Measurements from ENCODE around the gene SERINC2.

DNA sequence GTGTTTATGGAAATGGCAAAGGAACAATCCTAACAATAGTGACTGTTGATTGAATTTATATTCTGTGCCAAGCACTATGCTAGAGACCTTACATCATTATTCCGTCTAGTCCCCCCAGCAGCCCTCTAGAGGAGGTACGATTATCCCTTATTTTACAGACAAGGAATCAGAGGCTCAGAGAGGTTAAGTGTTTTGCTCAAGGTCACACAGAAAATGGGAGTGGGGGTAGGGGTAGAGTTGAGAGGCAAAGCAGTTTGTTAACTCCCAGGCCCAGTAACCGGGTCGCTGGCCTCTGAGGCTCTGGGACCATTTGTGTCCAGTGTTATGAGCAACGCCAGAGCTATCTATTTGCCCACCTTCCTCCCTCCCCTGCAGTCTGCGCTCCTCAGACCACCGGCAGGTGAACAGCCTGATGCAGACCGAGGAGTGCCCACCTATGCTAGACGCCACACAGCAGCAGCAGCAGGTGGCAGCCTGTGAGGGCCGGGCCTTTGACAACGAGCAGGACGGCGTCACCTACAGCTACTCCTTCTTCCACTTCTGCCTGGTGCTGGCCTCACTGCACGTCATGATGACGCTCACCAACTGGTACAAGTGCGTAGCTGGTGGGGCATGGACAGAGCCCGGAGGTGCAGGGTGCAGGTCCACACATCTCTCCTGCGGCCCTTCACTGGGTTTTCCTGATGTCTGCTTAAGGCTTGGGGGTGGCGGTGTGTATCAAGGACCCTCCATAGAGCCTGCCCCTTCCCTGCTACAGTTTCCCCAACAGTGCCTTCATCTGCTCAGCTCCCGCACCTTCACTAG is 19.8 kb downstream of the SERINC2 start:
- TF ChIP-seq, protein P1, sequence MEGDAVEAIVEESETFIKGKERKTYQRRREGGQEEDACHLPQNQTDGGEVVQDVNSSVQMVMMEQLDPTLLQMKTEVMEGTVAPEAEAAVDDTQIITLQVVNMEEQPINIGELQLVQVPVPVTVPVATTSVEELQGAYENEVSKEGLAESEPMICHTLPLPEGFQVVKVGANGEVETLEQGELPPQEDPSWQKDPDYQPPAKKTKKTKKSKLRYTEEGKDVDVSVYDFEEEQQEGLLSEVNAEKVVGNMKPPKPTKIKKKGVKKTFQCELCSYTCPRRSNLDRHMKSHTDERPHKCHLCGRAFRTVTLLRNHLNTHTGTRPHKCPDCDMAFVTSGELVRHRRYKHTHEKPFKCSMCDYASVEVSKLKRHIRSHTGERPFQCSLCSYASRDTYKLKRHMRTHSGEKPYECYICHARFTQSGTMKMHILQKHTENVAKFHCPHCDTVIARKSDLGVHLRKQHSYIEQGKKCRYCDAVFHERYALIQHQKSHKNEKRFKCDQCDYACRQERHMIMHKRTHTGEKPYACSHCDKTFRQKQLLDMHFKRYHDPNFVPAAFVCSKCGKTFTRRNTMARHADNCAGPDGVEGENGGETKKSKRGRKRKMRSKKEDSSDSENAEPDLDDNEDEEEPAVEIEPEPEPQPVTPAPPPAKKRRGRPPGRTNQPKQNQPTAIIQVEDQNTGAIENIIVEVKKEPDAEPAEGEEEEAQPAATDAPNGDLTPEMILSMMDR (IDR thresholded peaks at IDR 0.05), result no peak
- no peak for TF ChIP-seq EZH2 (IDR thresholded peaks at IDR 0.05; ENCODE audit: borderline replicate concordance, insufficient read depth, low read depth, low read length, poor library complexity, severe bottlenecking)
